GM10266 (cell line): ENCODE measurements around the gene DRD4.

Source experiments
- DNase-seq: peaks from one replicate; pipeline ENCODE4 v3.0.0; 2012; ENCODE audit errors: extremely low spot score
- CTCF ChIP-seq: IDR thresholded peaks from 2 replicates; pipeline ENCODE4 v1.5.1; 2012; ENCODE audit warnings: mild to moderate bottlenecking, low read depth; ENCODE audit not compliant: control insufficient read depth, insufficient read depth; ENCODE audit errors: missing control alignments

The DRD4 gene

GRCh38 chr11:614623-615503 is 22.2 kb upstream of the DRD4 start:
- no peak for TF ChIP-seq CTCF

GRCh38 chr11:615504-616319 is 21.4 kb upstream of the DRD4 start, which contains the start of gene IRF7:
IRF7 (minus strand) TSS chr11:615950; CDS start chr11:615364, 586 bp downstream.
- peak; percentile 98 for DNase-seq

More at GRCh38 chr11:614623-615503, 22.2 kb upstream of the DRD4 start:
- DNase-seq, result no peak

GRCh38 chr11:616320-617198 is 20.5 kb upstream of the DRD4 start:
- no peak for DNase-seq
- TF ChIP-seq CTCF, result no peak

More at GRCh38 chr11:615504-616319, 21.4 kb upstream of the DRD4 start, which contains the start of gene IRF7:
- TF ChIP-seq CTCF, result no peak

GRCh38 chr11:617199-617911 is 19.7 kb upstream of the DRD4 start:
- no peak for TF ChIP-seq CTCF
- no peak for DNase-seq

GRCh38 chr11:617912-618682 is 19.0 kb upstream of the DRD4 start:
- no peak for TF ChIP-seq CTCF
- DNase-seq, result no peak
